ENCODE measurements around the gene DLGAP1. TPM values are rescaled to one million over a fixed set of nuclear protein-coding genes. Genes with fewer than 3 reads are reported as not detected.
A peak's percentile ranks its signal among the peaks of the same experiment; 100 is the strongest.

The DLGAP1 gene
- total and polyA plus RNA-seq, 2 of the 13 experiments (the other 11 are each of a cell fraction or from before 2014, with no cell fraction given), result 0.01 TPM; not detected in 1

DNA sequence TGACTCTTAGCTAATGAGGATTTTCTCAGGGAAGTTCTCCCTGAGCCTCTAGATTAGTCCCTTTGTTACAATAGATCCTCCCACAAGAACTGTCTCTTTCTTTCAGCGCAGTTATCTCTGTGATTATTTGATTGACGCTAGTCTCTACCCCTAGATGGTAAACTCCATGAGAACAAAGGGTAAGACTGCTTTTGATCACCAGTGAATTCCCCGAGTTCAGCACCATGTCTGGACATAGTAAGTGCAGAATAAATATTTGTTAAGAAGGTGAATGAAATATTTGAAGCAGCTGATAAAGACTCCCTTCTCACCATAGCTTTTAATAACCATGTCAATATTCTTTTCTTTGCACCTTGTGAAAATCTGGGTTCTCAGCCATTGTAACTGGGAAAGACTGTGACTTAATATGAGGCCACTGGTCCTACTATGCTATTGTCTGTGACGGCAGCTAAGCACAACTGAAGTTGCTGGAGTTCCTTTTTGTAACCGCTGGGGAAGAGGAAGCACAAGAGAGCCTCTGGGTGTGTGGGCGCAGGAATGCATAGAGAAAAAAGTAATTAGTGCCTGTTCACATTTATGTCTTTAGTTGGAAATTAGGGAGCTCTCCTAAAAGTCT is 790.4 kb downstream of the DLGAP1 start (continued):
- TF ChIP-seq ZBTB38 (CRISPR knock-in tag; IDR thresholded peaks at IDR 0.05) (no peak), TCF7 (IDR thresholded peaks at IDR 0.05; ENCODE audit: low read depth) (peak; percentile 93), ZIK1 (CRISPR knock-in tag; IDR thresholded peaks at IDR 0.05; ENCODE audit: borderline replicate concordance, low read depth) (no peak), TBX2 (CRISPR knock-in tag; IDR thresholded peaks at IDR 0.05; ENCODE audit: borderline replicate concordance) (peak; percentile 74), FOXM1 (CRISPR knock-in tag; IDR thresholded peaks at IDR 0.05) (no peak), ZNF234 (CRISPR knock-in tag; conservative IDR thresholded peaks at IDR 0.05) (no peak), ZNF607 (CRISPR knock-in tag; IDR thresholded peaks at IDR 0.05; ENCODE audit: borderline replicate concordance) (no peak), ZMYM3 (CRISPR knock-in tag; IDR thresholded peaks at IDR 0.05) (no peak), POLR2G (IDR thresholded peaks at IDR 0.05; ENCODE audit: low read depth, low read length) (peak; percentile 40; the same call in 1 of the 2 replicates), YEATS4 (CRISPR knock-in tag; IDR thresholded peaks at IDR 0.05; ENCODE audit: borderline replicate concordance) (no peak), CC2D1A (CRISPR knock-in tag; IDR thresholded peaks at IDR 0.05) (no peak), U2AF1 (optimal IDR thresholded peaks at IDR 0.05; ENCODE audit: low read depth, low read length) (no peak), XRCC5 (optimal IDR thresholded peaks at IDR 0.05; ENCODE audit: low read length) (no peak), HMG20A (CRISPR knock-in tag; IDR thresholded peaks at IDR 0.05; ENCODE audit: borderline replicate concordance) (no peak; the same call in 1 of the 2 replicates), CBX2 (IDR thresholded peaks at IDR 0.05; ENCODE audit: low read depth, low read length) (no peak), CBX2 (CRISPR knock-in tag; IDR thresholded peaks at IDR 0.05; ENCODE audit: low read depth) (no peak), MIER3 (CRISPR knock-in tag; IDR thresholded peaks at IDR 0.05; ENCODE audit: borderline replicate concordance) (no peak), PAF1 (CRISPR knock-in tag; IDR thresholded peaks at IDR 0.05) (no peak), ZNF878 (CRISPR knock-in tag; IDR thresholded peaks at IDR 0.05) (no peak), ZNF224 (CRISPR knock-in tag; IDR thresholded peaks at IDR 0.05) (no peak)
- TF ChIP-seq, protein P1, sequence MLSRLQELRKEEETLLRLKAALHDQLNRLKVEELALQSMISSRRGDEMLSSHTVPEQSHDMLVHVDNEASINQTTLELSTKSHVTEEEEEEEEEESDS (CRISPR knock-in tag; IDR thresholded peaks at IDR 0.05; ENCODE audit: borderline replicate concordance), result no peak
- TF ChIP-seq, protein P2, sequence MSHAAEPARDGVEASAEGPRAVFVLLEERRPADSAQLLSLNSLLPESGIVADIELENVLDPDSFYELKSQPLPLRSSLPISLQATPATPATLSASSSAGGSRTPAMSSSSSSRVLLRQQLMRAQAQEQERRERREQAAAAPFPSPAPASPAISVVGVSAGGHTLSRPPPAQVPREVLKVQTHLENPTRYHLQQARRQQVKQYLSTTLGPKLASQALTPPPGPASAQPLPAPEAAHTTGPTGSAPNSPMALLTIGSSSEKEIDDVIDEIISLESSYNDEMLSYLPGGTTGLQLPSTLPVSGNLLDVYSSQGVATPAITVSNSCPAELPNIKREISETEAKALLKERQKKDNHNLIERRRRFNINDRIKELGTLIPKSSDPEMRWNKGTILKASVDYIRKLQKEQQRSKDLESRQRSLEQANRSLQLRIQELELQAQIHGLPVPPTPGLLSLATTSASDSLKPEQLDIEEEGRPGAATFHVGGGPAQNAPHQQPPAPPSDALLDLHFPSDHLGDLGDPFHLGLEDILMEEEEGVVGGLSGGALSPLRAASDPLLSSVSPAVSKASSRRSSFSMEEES (CRISPR knock-in tag; IDR thresholded peaks at IDR 0.05), result no peak
- TF ChIP-seq, protein P3, sequence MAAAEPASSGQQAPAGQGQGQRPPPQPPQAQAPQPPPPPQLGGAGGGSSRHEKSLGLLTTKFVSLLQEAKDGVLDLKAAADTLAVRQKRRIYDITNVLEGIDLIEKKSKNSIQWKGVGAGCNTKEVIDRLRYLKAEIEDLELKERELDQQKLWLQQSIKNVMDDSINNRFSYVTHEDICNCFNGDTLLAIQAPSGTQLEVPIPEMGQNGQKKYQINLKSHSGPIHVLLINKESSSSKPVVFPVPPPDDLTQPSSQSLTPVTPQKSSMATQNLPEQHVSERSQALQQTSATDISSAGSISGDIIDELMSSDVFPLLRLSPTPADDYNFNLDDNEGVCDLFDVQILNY (CRISPR knock-in tag; conservative IDR thresholded peaks at IDR 0.05), result no peak

All from HepG2 (cell line).